WTC11 (cell line): Measurements from ENCODE around the gene CDH20.

Source experiments
- TP53 ChIP-seq: sonication (generic); formaldehyde crosslinking; IDR thresholded peaks from 2 replicates; pipeline ENCODE4 v1.8.1; 2023; ENCODE audit warnings: mild to moderate bottlenecking, missing genetic modification reagents
- TF ChIP-seq, protein P1 (sequence below): fragments of 200-600 bp; IDR thresholded peaks from 2 replicates; pipeline ENCODE4 v1.8.0; 2022; ENCODE audit warnings: antibody characterized with exemption
- TF ChIP-seq, protein P2 (sequence below): sonication (generic); formaldehyde crosslinking; IDR thresholded peaks from 2 replicates; pipeline ENCODE4 v1.8.1; 2023; ENCODE audit warnings: mild to moderate bottlenecking, missing genetic modification reagents, borderline replicate concordance

DNA sequence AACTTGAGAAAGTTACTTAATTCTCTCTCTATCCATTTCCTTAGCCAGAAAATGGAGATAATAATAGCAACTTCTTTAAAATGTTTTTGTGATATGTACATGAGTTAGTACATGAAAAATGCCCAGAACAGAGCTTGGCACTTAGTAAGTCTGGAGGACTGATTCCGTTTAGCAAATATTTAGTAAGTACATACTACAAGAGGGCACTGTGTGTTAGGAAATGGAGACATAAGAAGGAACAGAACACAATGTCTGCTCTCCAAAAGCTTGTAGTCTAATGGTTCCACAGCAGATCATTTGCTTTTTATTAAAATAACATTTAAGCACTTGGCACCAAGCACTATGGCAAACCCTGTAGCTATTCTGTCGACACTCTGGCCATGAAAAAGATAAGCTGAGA is 47.5 kb upstream of the CDH20 start:
- TF ChIP-seq, protein P1, sequence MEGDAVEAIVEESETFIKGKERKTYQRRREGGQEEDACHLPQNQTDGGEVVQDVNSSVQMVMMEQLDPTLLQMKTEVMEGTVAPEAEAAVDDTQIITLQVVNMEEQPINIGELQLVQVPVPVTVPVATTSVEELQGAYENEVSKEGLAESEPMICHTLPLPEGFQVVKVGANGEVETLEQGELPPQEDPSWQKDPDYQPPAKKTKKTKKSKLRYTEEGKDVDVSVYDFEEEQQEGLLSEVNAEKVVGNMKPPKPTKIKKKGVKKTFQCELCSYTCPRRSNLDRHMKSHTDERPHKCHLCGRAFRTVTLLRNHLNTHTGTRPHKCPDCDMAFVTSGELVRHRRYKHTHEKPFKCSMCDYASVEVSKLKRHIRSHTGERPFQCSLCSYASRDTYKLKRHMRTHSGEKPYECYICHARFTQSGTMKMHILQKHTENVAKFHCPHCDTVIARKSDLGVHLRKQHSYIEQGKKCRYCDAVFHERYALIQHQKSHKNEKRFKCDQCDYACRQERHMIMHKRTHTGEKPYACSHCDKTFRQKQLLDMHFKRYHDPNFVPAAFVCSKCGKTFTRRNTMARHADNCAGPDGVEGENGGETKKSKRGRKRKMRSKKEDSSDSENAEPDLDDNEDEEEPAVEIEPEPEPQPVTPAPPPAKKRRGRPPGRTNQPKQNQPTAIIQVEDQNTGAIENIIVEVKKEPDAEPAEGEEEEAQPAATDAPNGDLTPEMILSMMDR, result no peak
- TF ChIP-seq TP53, result no peak
- TF ChIP-seq, protein P2, sequence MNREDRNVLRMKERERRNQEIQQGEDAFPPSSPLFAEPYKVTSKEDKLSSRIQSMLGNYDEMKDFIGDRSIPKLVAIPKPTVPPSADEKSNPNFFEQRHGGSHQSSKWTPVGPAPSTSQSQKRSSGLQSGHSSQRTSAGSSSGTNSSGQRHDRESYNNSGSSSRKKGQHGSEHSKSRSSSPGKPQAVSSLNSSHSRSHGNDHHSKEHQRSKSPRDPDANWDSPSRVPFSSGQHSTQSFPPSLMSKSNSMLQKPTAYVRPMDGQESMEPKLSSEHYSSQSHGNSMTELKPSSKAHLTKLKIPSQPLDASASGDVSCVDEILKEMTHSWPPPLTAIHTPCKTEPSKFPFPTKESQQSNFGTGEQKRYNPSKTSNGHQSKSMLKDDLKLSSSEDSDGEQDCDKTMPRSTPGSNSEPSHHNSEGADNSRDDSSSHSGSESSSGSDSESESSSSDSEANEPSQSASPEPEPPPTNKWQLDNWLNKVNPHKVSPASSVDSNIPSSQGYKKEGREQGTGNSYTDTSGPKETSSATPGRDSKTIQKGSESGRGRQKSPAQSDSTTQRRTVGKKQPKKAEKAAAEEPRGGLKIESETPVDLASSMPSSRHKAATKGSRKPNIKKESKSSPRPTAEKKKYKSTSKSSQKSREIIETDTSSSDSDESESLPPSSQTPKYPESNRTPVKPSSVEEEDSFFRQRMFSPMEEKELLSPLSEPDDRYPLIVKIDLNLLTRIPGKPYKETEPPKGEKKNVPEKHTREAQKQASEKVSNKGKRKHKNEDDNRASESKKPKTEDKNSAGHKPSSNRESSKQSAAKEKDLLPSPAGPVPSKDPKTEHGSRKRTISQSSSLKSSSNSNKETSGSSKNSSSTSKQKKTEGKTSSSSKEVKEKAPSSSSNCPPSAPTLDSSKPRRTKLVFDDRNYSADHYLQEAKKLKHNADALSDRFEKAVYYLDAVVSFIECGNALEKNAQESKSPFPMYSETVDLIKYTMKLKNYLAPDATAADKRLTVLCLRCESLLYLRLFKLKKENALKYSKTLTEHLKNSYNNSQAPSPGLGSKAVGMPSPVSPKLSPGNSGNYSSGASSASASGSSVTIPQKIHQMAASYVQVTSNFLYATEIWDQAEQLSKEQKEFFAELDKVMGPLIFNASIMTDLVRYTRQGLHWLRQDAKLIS (CRISPR knock-in tag), result no peak
